Rectal smooth muscle tissue (tissue), 1 donor: ENCODE results near the gene FOXP4.
"Not testable (repeated sequence)": the region's sequence is repeated elsewhere in the genome, so short reads cannot be mapped to it uniquely, and the experiment has no call there.

Source experiments
- H3K27ac ChIP-seq: one replicate; pipeline ENCODE4 v1.7.0; 2013; ENCODE audit warnings: low read depth, low read length, inconsistent platforms
- H3K27me3 ChIP-seq: one replicate; pipeline ENCODE4 v1.7.0; 2013; ENCODE audit warnings: low read length; ENCODE audit not compliant: control insufficient read depth, insufficient read depth
- H3K36me3 ChIP-seq: one replicate; pipeline ENCODE4 v1.7.0; 2013; ENCODE audit warnings: low read length; ENCODE audit not compliant: control insufficient read depth, insufficient read depth
- H3K4me1 ChIP-seq: one replicate; pipeline ENCODE4 v1.7.0; 2013; ENCODE audit warnings: low read length; ENCODE audit not compliant: control insufficient read depth, insufficient read depth
- H3K4me3 ChIP-seq: one replicate; pipeline ENCODE4 v1.7.0; 2013; ENCODE audit warnings: low read length
- H3K9ac ChIP-seq: one replicate; pipeline ENCODE4 v1.7.0; 2013; ENCODE audit warnings: low read length

FOXP4 gene

DNA sequence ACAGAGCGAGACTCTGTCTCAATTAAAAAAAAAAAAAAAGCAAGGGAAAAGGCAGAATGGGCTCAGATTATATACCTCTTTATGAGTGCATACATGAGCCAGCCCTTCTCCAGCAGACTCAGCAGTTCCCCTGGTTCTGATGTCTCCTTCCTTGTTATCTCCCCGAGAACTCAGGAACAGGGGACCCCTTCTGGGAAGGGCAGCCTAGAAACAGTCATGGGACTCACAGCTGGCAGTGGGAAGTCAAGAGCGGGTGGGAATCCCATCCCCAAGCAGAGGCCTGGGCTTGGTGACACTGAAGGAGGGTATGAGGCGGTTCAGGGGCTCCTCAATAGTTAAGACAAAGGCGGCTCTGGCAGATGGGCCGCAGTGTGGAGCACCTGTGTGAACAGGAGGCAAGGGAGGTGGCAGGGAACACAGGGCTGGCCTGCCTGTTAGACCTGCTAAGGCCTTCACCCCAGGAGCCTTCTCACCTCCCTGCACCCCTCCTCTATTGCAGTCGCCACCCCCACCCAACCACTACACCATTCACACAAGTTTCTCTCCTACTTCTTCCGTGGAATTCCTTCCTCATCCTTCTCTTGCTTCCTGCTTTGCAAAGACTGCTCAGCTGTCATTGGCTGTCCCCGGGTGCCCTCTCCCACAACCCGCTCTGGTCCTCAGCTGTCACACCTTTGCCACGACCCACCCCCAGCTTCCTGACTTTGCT is 62.4 kb downstream of the FOXP4 start:
- Histone ChIP-seq H3K9ac (no peak overlapping the region), H3K4me3 (no peak overlapping the region), H3K36me3 (no peaks in the 10 kb centered on the region), H3K27ac (no peak overlapping the region), H3K4me1 (no peaks in the 10 kb centered on the region), H3K27me3 (no peaks in the 10 kb centered on the region)

DNA sequence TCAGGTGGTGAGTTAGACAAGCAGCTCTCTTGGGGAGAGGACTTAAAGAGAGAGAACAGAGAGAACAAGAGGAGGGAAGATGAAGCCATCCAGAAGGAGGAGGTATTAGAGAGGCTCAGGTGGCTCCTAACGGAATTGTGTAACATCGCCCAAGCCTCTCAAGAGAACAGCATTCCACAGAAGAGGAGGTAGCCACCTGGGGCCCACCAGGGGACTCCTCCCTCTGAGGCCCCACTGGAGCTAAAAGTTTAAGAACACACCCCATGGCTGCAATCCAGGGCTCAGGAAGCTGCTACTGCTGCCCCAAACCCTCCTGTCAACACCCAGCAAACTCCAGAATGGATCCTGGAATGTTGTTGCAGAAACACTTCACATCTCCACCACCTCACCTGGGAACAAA is 68.5 kb downstream of the FOXP4 start:
- no peak overlapping the region for H3K4me3 ChIP-seq
- H3K27me3 ChIP-seq: no peaks in the 10 kb centered on the region
- no peaks in the 10 kb centered on the region for H3K36me3 ChIP-seq
- no peak overlapping the region for H3K9ac ChIP-seq
- H3K4me1 ChIP-seq: no peaks in the 10 kb centered on the region
- H3K27ac ChIP-seq: no peak overlapping the region

DNA sequence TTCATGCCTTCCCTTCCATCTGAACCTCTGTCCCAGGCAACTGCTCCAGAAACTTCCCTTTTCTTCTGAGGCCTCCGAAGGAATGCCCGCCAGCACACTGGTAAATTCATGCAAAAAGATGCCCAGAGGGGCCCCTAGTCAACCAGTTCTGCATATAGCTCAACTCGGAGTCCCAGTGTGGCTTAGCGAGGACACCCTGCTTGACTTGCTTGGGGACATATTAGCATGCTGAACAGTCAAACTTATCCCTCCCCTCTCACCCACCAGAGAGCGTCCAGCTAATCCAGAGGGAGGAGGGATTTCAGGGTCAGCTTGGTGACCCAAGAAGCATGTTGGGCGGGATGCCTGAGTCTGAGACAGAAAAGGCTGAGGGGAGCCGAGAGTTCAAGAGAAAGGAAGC is 69.1 kb downstream of the FOXP4 start:
- H3K4me3 ChIP-seq: no peak overlapping the region
- H3K27ac ChIP-seq: no peak overlapping the region
- no peaks in the 10 kb centered on the region for H3K36me3 ChIP-seq
- H3K4me1 ChIP-seq: no peaks in the 10 kb centered on the region
- H3K9ac ChIP-seq: no peak overlapping the region
- H3K27me3 ChIP-seq: no peaks in the 10 kb centered on the region

DNA sequence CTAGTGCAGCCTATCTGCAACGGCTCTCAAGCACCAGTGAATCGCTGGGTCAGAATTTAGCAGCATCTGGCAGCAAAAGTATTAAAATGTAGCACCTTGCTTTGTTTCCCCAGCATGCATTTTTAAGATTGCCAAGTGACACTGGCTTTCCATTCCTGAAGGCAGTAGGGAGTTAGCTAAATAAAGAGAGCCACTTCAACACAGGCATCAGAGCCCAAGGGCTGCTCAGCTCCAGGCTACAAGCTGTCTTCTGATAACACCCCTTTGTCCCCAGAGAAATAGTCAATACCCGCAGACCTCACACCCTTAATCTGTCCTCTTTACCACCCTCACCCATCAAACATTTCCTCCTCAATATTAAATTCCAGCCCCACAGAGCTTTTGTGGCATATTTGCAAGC is 72.4 kb downstream of the FOXP4 start:
- Histone ChIP-seq H3K9ac (no peak overlapping the region), H3K27ac (no peak overlapping the region), H3K27me3 (no peaks in the 10 kb centered on the region), H3K36me3 (no peaks in the 10 kb centered on the region), H3K4me1 (no peaks in the 10 kb centered on the region), H3K4me3 (no peak overlapping the region)

DNA sequence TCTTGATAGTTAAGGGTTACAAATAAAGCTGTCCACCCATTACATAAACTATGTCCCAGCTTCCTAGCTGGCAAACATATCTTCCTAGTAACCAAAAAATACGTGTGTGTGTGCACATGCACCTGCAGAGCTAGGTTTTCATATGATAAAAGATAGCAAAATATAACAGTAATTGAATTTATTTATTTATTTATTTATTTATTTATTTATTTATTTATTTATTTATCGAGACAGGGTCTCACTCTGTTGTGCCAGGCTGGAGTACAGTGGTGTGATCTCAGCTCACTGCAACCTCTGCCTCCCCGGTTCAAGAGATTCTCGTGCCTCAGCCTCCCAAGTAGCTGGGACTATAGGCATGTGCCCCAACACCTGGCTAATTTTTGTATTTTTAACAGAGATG is 73.0 kb downstream of the FOXP4 start:
- not testable (repeated sequence) for H3K9ac ChIP-seq, H3K4me3 ChIP-seq, H3K4me1 ChIP-seq, H3K36me3 ChIP-seq, H3K27me3 ChIP-seq, H3K27ac ChIP-seq

DNA sequence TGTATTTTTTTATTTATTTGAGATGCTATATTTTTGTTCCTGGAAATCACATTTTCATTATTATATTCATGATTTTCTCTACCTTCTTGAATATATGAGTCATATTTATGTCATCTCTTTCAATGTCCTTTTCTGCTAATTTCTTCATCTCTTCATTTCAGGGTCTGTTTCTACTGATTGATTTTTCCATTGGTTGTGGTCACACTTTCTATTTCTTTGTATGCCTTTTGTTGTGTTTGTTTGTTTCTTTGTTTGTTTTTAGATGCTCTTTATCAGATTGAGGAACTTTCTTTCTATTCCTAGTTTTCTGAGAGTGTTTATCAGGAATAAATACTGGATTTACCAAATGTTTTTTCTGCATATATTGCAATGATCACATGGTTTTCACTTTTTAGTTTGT is 75.2 kb downstream of the FOXP4 start:
- H3K27ac ChIP-seq: no peak overlapping the region
- no peaks in the 10 kb centered on the region for H3K4me1 ChIP-seq
- H3K27me3 ChIP-seq: no peaks in the 10 kb centered on the region
- no peak overlapping the region for H3K9ac ChIP-seq
- H3K36me3 ChIP-seq: no peaks in the 10 kb centered on the region
- no peak overlapping the region for H3K4me3 ChIP-seq

DNA sequence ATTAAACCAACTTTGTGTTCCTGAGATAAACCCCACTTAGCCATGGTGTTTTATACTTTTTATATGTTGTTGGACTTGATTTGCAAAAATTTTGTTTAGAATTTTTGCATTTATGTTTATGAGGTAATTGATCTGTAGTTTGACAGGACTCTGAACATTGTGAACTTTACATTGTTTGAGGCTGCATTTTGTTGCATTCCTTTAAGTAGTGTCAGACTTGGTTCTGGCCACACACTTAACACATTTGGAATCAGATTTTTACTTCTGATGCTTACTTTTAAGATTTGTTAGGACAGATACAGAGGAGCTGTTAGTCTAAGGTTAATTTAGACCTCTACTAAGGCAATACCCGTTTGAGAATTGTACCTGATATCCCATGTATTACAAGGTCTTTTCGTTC is 75.6 kb downstream of the FOXP4 start:
- no peak overlapping the region for H3K4me3 ChIP-seq
- no peaks in the 10 kb centered on the region for H3K27me3 ChIP-seq
- no peaks in the 10 kb centered on the region for H3K4me1 ChIP-seq
- H3K9ac ChIP-seq: no peak overlapping the region
- no peak overlapping the region for H3K27ac ChIP-seq
- no peaks in the 10 kb centered on the region for H3K36me3 ChIP-seq

DNA sequence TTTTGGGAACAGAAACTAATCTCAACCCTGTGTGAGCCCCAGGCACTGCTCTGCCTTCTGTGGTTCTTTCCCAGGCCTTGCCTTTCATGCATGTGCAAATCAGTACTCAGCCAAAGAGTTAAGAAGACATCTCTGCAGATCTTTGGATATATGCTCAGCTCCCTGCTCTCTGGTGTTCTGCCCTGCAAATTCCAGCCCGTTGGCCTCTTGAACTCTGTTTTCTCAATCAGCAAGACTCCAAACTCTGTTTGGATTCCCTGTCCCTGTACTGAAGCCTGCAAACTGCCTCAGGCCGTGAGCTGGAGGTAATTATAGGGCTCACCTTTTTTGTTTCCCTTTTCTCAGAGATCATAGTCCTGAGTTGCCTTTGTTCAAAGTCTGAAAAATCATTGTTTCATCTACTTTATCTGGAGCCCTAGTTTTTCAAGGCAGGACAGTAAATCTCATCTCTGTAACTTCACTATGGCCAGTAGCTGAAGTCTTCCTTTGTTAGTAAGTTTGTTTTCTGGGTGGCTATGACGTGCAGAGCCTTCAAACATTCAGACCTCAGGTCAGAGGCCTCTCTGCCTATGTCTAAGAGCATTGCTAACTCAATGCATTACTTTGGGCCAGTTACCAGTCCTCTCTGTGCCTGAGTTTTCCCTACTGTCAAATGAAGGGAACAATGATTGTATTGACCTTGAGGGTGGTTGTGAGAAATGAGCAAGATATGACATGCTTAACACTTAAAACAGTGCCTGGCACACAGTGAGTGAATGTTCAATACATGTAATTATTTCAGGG is 76.2 kb downstream of the FOXP4 start:
- Histone ChIP-seq H3K27me3 (no peaks in the 10 kb centered on the region), H3K9ac (no peak overlapping the region), H3K4me3 (no peak overlapping the region), H3K27ac (no peak overlapping the region), H3K4me1 (no peaks in the 10 kb centered on the region), H3K36me3 (no peaks in the 10 kb centered on the region)

DNA sequence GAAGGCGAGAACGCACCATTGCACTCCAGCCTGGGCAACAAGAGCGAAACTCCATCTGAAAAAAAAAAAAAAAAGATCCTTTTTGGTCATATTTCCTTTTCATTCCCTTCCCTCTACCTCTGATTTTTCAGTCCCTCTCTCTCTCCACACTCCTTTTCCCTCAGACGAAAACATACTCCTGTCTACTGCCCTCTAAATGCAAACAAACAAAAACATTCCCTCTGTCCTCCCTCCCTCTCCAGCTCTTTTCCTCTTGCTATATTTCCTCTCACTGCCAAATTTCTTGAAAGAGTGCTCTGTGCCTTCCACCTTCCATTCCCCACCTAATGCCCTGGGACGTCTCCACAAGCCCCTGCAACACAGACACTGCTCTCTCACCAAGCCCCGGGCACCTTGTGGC is 77.1 kb downstream of the FOXP4 start:
- H3K4me1 ChIP-seq: no peaks in the 10 kb centered on the region
- no peaks in the 10 kb centered on the region for H3K27me3 ChIP-seq
- no peak overlapping the region for H3K27ac ChIP-seq
- no peaks in the 10 kb centered on the region for H3K36me3 ChIP-seq
- H3K4me3 ChIP-seq: no peak overlapping the region
- no peak overlapping the region for H3K9ac ChIP-seq

DNA sequence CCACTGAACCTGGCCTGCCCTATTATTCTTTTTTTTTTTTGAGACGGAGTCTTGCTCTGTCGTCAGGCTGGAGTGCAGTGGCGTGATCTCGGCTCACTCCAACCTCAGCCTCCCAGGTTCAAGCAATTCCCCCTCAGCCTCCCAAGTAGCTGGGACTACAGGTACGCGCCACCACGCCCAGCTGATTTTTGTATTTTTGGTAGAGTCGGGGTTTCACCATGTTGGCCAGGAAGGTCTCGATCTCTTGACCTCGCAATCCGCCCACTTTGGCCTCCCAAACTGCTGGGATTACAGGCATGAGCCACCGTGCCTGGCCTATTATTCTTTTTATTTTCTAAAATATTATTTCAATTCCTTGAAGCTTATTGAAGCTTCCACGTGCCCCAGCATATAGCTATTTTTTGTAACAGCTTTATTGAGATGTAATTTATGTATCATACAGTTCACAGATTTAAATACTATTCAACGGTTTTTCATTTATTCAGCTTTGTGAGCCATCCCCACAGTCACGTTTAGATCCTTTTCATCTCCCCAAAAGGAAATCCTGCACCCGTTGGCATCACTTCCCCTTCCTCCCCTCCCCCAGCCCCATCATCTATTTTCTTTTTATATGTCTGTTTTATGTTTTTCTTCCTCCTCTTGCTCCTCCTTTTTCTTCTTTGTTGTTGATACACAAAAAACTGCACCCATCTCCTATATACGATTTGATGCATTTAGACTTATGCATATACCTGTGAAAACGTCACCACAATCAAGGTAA is 78.6 kb downstream of the FOXP4 start:
- Histone ChIP-seq H3K4me1 (no peaks in the 10 kb centered on the region), H3K27ac (no peak overlapping the region), H3K36me3 (no peaks in the 10 kb centered on the region), H3K4me3 (no peak overlapping the region), H3K27me3 (no peaks in the 10 kb centered on the region), H3K9ac (no peak overlapping the region)

DNA sequence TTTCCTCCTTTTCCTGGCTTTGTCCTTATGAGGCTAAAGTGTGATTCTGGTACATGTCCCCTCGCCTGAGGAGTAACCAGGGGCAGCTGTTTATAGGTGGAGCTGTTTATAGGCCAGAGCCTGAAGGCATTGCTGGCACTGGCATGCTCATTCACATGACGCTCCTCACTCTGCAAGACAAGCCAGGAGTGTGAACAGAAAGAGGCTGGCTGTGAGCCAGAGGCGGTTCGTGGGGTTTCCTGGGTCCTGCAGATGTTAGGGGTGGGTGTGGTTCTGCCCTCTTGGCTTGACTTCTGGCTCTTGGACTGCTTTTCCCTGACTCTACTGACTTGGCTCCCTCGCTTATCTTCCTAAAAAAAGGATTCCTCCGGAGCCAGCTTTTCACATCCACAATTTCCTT is 79.3 kb downstream of the FOXP4 start:
- H3K4me3 ChIP-seq: no peak overlapping the region
- H3K4me1 ChIP-seq: no peaks in the 10 kb centered on the region

DNA sequence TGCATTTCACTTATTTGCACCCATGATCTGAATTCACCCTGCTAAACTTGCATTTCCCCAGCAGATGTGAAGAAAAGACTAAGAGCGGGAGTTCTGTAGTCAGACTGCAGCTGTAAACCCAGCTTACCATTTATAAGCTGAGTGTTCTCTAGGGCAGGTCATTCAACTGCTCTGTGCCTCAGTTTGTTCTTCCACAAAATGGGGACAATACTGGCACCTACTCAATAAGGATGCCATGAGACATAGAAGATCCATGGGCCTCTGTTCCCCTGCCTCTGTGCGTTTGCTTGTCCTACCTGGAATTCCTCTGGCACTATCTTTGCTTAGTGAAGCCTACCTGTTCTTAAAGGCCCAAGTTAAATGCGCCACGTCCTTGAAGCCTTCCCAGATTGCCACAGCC is 79.8 kb downstream of the FOXP4 start:
- H3K4me1 ChIP-seq: no peaks in the 10 kb centered on the region
- no peaks in the 10 kb centered on the region for H3K36me3 ChIP-seq
- no peak overlapping the region for H3K9ac ChIP-seq
- H3K4me3 ChIP-seq: no peak overlapping the region
- H3K27ac ChIP-seq: no peak overlapping the region
- no peaks in the 10 kb centered on the region for H3K27me3 ChIP-seq

More for the DNA sequence above, 79.3 kb downstream of the FOXP4 start:
- H3K36me3 ChIP-seq: no peaks in the 10 kb centered on the region
- no peaks in the 10 kb centered on the region for H3K27me3 ChIP-seq
- H3K27ac ChIP-seq: no peak overlapping the region
- no peak overlapping the region for H3K9ac ChIP-seq
